Hematopoietic multipotent progenitor cell treated with erythropoietin and hydrocortisone succinate and interleukin-3 and kit ligand, for 15 days (in vitro differentiated cells): Measurements from ENCODE around the gene GATAD2A.
A peak's percentile ranks its signal among the peaks of the same experiment; 100 is the strongest.
"Not testable (repeated sequence)": the region's sequence is repeated elsewhere in the genome, so short reads cannot be mapped to it uniquely, and the experiment has no call there.

ENCODE experiments used
- DNase-seq: peaks from one replicate; pipeline ENCODE4 v3.0.0-alpha.2; 2015; ENCODE audit warnings: low spot score

GATAD2A gene

DNA sequence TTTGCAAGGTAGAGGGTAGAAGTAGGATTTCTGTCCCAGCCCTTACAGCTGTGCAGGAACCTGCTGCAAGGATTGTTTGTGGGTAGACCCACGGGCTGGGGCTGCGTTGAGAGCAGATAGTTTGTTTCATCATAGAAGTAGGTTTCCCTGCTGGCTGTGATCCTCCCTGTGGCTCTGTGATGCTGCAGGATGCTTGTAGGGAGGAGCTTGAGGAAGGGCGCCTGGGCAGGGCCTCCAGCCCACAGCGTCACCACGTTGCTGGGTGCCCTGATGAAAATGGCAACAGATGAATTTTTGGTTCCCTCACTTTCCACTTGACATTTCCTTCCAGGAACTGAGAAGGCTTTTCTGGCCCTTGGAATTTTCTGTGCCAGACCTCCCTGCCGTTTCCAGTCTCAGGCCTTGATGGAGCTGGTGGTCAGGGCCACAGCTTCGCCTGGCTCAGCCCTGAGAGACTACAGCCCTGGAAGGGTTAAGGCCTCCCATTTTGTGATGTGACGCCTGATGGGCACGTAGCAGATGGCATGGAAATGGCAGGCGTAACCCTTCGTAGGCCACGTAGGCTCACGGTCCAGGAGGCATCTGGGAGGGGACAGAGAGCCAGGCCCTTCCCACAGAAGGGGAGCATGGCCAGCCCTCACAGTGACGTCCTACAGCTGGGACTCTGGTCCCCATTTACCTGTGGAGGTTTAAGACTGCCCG, 42.2 kb downstream of the GATAD2A start:
- DNase-seq, result no peak

GRCh38 chr19:19448238-19448544, 42.7 kb downstream of the GATAD2A start:
- DNase-seq, result no peak

DNA sequence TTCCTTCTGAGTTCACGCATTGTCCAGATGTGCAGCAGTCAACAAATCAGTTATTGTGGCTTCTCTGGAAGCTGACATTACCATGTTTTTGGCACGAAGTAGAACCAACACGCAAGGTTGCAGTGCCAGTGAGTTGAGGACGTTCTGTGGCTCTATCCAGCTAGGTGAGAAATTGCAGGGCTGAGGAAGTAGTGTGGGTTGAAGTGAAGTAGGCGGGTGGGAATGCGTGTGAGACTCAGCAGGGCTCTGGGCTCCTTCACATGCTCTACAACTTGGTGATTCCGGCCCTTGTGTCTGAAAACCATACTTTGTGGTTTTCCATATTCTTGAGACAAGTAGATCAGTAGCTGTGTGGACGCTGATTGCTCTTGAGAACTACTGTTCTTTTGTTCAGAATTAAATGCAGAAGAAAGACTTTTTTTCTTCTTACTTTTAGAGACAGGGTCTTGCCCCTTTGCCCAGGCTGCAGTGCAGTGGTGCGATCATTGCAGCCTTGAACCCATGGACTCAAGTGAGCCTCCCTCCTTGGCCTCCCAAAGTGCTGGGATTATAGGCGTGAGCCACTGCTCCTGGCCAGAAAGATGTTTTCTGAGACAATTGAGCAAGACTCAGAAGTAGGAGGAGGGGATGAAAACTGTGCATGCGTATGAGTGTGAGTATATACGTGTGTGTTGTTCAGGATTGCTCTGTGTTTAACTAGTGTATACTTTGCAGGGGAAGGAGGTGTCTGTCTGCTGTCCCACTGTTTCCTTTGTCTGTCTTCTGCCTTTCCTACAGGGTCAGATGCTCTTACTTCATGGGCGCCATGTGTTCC, 46.2 kb downstream of the GATAD2A start:
- DNase-seq, result no peak

DNA sequence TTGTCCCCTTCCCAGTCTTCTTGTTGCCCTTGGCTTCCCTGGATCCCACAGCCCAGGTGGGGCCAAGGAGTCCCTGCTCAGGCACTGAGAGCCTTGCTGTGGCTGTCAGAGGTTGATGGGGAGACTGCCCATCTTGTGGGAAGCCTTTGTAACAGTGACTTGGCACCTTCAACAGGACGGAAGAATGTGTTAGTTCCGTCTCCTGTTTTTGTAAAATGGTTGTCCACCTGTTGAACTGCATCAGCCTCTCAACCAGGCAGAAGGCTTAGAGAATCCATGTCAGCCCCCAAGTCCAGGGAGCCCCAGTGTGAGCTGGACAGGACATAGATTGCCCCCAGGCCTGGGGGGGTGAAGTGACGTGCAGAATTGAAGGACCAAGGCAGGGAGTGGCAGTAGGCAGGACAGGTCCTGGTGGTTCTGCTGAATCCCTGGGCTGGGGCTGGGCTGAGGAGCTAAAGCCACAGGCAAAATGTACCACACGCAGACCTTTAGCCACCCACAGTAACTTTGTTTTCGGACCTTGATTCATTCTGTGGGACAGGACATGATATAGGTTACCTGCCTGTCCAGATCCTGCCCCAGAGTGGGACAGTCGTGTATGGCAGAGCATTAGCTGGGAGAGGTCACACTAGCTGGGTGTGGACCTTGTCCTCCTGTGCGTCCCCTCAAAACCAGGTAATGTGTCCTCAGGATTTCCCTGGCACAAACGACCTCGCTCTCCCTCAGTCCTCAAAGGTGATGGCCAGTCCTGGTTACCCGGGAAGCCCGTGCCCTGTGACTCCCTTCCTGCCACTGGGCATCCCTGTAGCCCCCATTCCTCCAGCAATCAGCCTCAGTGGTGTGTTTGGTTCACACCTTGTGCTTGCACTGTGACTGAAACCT, 47.0 kb downstream of the GATAD2A start:
- no peak for DNase-seq

DNA sequence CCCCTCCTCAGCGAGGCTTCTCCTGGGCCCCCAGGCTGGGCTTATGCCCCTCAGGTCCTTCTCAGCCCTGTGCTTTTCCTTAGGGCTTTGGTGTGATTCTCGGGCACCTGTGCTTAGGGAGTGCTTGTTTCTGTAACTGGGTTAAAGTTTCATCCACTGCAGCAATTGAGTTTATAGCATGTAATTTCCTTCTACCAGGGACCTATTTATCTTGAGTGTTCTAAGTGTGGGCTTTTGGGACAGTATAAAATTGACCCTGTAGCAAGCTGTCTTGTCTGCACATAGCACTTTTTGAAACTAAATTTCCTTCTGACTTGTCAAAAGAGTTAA, 47.6 kb downstream of the GATAD2A start:
- DNase-seq, result no peak

GRCh38 chr19:19455166-19455919, 49.9 kb downstream of the GATAD2A start:
- DNase-seq, result not testable (repeated sequence)

GRCh38 chr19:19457671-19458070, 52.2 kb downstream of the GATAD2A start:
- DNase-seq, result no peak

GRCh38 chr19:19458110-19458816, 52.8 kb downstream of the GATAD2A start:
- DNase-seq, result no peak

DNA sequence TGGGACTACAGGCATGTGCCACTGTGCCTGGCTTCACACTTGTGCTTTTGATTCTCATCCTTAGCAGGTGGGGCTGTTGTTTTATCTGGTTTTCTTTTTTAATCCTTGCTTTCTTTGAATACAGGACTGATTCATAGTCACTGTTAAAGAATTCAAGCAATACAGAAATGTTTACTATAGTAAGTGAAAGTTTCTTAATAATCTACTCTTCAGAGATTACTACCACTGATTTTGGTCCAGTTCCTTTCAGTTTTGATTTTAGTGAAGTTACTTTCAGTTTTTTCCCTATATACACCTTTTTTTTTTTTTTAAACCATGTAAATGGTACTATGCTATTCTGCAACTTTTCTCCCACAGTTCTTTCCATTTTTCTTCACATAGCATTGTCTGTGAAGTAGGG, 53.6 kb downstream of the GATAD2A start:
- DNase-seq, result peak; percentile 51

DNA sequence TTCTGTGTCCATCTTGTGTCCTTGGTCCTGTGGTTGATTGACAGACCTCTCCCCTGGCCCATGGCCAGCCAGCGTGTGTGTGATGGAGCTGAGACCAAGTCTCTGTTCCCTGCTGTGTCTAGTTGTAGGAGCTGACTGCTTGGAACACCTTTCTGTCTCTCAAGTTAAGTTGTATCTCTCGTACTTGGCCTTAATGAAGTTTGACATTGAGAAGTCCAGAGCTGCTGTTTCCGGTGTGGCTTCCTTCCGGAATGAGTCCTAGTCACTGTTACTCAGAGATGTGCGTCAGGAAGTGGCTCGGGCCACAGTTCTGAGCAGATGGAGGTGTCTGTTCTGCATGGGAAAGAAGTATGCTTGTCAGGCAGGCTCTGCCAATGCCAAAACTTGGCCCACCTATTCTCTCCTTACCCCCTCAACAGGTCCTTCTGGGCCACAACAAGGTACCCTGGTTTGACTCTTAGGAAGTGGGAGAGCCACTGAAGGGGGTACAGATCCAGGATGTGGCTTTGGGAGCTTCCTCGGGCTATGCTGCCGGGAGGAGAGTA, 54.3 kb downstream of the GATAD2A start:
- peak; percentile 21 for DNase-seq

GRCh38 chr19:19460258-19460731, 54.8 kb downstream of the GATAD2A start:
- DNase-seq, result no peak

DNA sequence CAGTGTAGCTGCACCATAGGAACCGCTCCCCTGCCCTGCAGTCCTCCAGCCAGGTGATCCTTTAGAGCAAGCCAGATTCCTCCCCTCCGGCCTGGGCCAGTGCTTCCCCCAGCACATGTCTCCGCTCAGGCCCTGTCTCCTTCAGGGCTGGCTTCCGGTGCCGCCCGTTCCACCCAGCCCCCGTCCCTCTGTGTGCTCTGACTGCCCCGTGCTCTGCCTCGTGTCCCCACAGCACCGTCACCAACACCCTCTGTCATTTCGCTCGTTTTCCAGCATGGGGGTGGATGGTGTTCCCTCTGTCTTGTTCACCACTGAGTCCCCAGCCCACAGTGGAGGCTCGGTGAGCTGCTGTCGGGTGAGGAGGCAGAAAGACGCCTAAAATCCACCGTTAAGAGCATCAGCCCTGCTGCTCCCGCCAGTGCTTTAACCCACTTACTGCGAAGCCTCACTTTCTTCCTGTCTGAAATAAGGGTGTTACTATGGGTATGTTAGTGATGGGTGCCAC, 55.3 kb downstream of the GATAD2A start:
- no peak for DNase-seq

GRCh38 chr19:19461306-19461670, 55.8 kb downstream of the GATAD2A start:
- no peak for DNase-seq

GRCh38 chr19:19461671-19462622, 56.5 kb downstream of the GATAD2A start:
- peak; percentile 71 for DNase-seq

GRCh38 chr19:19463348-19464117, 58.1 kb downstream of the GATAD2A start:
- DNase-seq, result no peak

GRCh38 chr19:19464339-19465098, 59.0 kb downstream of the GATAD2A start:
- DNase-seq, result no peak

- DNase-seq, result no peak
Observed at GRCh38 chr19:19465436-19466070, 60.1 kb downstream of the GATAD2A start.

GRCh38 chr19:19466201-19466600, 60.7 kb downstream of the GATAD2A start:
- no peak for DNase-seq
